AG10803 (cell line): Measurements from ENCODE around the gene HP1BP3.

Experiments
- DNase-seq: peaks from one replicate; pipeline ENCODE4 v3.0.0; 2010; ENCODE audit warnings: low read depth
- H3K4me3 ChIP-seq: 2 replicates; pipeline ENCODE4 v1.5.1; 2011; ENCODE audit warnings: mild to moderate bottlenecking, low read length, control low read depth
- TF ChIP-seq, protein P1 (sequence below): conservative IDR thresholded peaks from 2 replicates; pipeline ENCODE4 v1.5.1; 2011; ENCODE audit warnings: mild to moderate bottlenecking, low read length, control low read depth, inconsistent platforms

The HP1BP3 gene

GRCh38 chr1:20727746-20728316 lies 59.3 kb downstream of the HP1BP3 start:
- TF ChIP-seq, protein P1, sequence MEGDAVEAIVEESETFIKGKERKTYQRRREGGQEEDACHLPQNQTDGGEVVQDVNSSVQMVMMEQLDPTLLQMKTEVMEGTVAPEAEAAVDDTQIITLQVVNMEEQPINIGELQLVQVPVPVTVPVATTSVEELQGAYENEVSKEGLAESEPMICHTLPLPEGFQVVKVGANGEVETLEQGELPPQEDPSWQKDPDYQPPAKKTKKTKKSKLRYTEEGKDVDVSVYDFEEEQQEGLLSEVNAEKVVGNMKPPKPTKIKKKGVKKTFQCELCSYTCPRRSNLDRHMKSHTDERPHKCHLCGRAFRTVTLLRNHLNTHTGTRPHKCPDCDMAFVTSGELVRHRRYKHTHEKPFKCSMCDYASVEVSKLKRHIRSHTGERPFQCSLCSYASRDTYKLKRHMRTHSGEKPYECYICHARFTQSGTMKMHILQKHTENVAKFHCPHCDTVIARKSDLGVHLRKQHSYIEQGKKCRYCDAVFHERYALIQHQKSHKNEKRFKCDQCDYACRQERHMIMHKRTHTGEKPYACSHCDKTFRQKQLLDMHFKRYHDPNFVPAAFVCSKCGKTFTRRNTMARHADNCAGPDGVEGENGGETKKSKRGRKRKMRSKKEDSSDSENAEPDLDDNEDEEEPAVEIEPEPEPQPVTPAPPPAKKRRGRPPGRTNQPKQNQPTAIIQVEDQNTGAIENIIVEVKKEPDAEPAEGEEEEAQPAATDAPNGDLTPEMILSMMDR = no peak
- peak; percentile 15 for DNase-seq
- no peak overlapping the region for H3K4me3 ChIP-seq

- no peak for DNase-seq
- H3K4me3 ChIP-seq = no peak overlapping the region
- TF ChIP-seq, protein P1 = no peak
Measured at GRCh38 chr1:20726932-20727745, 60.0 kb downstream of the HP1BP3 start.

GRCh38 chr1:20726118-20726911 lies 60.8 kb downstream of the HP1BP3 start:
- DNase-seq = no peak
- no peak overlapping the region for H3K4me3 ChIP-seq
- TF ChIP-seq, protein P1 = no peak

GRCh38 chr1:20725189-20726117 lies 61.7 kb downstream of the HP1BP3 start:
- TF ChIP-seq, protein P1 = no peak
- H3K4me3 ChIP-seq = no peak overlapping the region
- DNase-seq = peak; percentile 55

GRCh38 chr1:20724364-20725188 lies 62.5 kb downstream of the HP1BP3 start:
- H3K4me3 ChIP-seq = no peak overlapping the region
- TF ChIP-seq, protein P1 = no peak

More at GRCh38 chr1:20724364-20725188, 62.5 kb downstream of the HP1BP3 start:
- DNase-seq = no peak
